HG03139 (cell line): ENCODE results near the gene FTCDNL1.

Experiments
- ATAC-seq: cut with Tn5 transposase; IDR thresholded peaks from one replicate; pipeline ENCODE4 v1.9.1; 2021; ENCODE audit not compliant: unreplicated experiment

Gene FTCDNL1

DNA sequence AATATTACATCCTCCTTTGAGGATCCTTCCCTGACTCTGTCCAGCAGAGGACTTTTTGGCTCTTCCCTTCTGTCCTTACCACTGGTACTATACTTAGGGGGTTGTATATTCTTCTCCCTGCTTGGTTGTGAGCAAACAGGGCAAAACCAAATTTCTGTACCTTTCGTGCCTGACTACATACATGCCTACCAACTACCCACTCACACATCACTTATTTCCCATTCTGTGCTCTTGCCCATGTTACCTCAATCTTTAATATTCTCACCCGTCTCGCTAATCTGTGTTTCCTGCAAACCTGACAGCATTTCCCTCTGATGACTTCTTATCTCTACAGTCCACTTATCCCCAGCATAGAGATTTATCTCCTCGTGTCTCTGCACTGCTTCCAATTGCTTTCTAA lies 58.6 kb downstream of the FTCDNL1 start:
- ATAC-seq, result no peak

DNA sequence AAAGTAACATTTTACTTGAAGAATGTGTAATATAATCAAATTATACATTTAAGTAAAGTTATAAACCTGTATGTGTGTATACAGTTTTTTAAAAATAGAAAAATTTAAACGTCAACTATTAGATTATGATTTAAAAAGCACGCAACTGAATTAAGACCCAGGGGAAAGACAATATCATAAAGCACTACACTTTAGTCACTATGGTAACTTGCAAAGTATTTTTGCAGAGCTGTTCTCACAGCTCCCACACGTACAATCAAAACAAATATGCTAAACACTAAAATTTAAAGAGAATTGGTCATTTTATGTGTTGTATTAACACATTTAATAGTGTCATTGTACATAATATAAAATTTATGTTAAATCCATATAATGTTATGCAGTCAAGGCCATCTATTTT lies 59.7 kb downstream of the FTCDNL1 start:
- ATAC-seq, result no peak

DNA sequence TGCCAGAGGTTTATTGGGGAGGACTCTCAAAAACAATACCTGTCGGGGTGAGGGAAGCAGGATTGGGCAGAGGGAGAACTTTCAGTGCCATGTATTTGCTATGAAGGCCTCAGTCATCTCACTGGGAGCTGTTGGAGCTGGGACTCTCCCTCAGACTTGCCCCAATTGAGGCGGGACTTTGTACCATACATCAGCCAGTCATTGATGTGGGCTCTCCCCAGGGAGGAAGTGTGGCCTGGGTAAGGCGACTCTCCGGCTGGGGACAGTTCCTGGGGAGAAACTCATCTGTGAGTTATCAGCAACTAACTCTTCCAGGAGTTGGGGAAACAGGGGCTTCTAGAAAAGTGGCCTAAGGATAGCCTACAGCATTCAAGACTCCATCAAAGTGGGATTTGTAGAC lies 66.5 kb downstream of the FTCDNL1 start:
- no peak for ATAC-seq

DNA sequence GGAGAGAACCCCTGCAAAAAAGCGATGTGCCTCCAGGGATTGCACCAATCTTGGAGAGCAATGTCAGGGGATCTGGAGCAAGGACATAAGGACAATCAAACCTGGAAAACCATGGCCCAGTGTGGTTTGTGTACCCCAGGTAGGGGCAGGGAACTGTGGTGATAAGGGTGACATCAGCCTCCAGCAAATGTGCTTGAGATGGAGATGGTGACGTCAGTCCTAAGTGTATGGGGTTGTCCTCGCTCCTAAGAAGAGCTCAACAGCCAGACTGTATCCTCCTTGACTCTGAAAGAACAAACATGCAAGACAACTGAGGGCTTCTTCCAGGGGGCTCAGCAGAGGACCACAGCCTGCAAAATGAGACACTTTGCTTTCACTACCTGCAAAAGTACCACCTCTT lies 71.4 kb downstream of the FTCDNL1 start:
- ATAC-seq, result no peak

DNA sequence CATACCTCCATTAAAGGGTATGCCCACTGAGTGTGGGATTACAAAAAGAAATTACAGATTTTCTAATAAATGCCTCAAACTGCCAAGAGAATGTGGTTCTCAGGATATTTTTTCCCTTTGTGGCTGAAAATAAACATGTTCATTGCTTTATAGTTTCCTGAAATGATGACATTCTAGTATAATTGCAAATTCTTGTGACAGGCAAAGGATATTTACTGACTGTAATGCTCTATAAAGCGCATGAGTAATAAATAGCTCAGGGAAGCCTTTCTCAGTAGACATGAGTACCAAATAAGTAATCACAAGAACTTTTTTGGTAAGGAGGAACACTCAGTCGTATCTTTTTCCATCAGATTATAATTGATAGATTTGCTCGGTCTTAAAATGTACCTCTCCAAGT lies 72.3 kb downstream of the FTCDNL1 start:
- no peak for ATAC-seq

DNA sequence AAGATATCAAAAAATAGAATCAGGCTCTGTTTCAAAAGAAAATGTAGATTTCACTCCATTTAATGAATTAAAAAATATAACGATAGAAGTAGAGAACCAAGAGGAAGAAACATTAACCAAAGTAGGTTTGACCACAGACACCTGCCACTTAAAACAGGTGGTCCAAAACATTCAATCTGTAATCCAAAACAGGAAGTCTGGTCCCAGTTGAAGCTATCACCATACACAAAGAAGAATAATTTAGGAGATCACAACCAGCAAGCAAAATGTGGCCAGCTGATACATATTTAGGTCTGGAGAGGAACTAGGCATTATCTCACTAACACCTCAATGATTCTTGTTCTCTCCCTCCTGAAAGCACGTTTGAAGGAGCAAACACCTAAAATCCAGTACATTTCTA lies 73.1 kb downstream of the FTCDNL1 start:
- ATAC-seq, result no peak

DNA sequence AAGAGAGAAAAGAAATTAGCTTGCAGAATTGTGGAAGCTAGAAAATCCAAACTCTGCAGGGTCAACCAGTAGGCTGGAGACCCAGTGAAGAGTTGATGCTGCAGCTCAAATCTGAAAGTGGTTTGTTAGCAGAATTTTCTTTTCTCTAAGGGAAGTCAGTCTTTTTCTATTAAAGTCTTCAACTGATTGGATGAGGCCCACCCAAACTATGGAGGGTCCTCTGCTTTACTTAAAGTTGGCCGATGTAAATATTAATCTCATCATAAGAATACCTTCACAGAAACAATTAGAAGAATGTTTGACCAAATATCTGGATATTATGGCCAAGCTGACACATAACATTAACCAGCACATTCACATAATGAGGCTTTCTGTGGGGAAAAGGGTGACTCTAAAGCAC lies 73.7 kb downstream of the FTCDNL1 start:
- ATAC-seq, result no peak

DNA sequence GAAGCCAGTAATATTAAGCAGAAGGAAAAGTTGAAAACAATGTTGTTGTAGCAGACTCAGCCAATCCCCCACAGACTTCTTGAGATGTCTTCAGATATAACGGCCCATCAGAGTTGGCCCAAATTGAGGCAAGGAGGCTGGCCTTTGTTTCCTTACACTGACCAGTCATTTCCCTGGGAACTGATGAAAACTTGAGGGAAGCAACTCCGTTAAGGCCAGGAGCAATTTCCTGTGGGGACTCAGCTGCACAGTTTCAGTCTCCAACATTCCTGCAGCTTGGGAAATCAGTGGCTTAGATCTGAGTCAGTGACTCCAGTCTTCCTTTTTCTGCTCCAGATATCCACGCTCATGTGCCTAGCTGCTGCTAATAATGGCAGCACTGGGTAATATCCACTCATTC lies 75.7 kb downstream of the FTCDNL1 start:
- no peak for ATAC-seq

DNA sequence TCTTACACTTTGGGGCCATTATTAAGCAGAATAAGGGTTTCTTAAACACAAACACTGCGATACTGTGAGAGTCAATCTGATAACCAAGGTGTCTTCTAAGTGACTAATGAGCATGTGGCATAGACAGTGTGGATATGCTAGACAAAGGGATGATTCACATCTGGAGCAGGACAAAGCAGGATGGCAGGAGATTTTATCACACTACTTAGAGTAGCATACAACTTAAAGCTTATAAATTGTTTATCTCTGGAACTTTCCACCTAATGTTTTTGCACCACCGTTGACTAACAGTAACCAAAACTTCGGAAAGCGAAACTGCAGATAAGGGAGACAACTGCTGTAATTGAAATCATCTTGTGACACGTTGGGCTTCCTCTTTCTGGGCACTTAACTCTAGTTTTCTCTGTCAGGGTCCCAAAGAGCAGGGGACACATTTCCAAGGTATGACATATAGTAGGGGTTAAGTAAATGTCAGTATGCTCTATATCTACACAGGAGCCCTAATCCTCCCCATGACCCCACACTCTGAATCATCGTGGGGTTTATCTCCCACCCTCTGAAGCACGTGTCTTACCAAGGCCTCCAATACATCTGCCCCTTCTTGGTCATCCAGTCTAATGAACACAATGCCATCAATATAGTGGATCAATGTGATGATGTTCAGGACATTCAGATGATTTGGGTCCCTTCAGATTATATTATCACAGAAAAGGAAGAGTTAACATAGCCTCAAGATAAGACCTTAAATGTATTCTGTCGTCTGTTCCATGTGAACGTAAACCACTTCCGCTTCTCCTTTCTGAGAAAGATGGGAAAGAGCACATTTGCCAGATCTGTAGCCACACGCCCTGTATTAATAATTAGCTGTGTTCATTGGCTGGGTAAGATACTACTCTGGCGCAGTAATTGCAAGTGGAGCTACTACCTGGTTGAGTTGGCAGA lies 78.7 kb downstream of the FTCDNL1 start:
- ATAC-seq, result no peak

DNA sequence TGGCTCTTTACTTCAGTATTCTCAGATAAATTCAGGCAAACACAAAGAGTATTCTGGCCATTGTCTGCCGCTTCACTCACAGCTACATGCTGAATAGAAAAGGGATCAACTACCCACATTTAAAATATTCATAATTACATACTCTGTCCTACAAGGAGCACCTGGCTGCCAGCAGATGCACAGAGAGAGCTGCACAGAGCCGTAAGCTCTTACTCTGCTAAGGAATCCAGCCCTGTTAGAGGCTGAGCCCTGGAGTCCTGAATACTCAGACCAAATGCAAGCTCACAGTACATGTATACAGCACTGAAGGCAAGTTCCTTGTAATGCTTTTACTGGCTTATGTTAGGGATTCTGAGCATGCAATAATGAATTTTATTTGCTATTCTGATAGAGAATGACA lies 80.3 kb downstream of the FTCDNL1 start:
- ATAC-seq, result no peak

DNA sequence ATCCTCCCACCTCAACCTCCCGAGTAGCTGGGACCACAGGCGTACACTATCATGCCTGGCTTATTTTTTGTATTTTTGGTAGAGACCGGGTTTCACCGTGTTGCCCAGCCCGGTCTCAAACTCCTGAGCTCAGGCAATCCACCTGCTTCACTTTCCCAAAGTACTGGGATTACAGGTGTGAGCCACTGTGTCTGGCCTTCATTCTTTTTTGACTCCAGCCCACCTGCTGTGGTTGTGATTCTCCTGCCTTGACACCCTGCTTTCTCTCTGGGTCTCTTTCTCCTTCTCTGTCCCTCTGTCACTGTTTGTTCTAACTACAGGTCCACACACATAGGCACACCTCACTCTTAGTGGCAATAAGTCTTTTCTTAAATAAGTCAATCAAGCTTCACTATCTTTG lies 85.3 kb downstream of the FTCDNL1 start:
- ATAC-seq, result no peak

DNA sequence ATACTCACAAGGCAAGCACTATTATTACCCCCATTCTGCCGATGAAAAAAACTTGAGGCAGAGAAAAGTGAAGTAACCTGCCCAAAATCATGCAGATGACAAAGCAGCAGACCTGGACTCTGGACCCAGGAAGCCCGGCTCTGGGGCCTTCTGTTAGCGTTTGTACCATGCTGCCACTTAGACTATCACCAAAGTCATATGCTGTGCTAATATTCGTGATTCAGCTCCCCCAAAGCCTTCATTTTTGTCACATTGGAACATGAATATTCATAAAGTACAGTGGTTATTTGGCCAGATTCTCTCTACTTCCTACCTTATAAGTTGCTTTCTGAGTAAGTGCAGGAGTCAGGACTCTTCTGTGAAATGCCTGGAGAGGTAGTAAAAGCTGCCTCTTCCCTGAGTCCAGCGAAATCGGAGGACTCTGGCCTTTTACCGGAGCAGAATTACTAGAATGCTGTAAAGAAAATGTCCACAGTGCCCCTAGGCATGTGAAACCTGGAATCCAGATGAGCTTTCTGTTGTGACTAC lies 86.7 kb downstream of the FTCDNL1 start:
- no peak for ATAC-seq

DNA sequence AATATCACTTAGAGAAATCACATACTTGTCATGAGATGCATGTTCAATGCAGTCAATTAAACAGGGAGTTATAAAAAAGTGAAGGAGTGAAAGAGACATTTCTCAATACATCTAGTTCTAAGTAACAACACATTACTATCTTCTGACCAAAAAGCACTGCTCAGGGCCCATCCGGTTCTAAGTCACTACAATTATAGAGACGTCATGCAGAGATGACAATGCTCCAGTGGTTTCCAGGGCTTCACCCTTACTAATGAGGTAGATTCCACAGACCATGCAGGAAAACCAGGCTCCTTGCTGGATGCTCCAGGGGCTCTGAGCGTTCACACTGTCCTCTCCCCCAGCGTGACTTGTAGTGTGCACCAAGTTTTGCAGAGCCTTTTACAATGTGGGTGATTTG lies 88.0 kb downstream of the FTCDNL1 start:
- ATAC-seq, result no peak

DNA sequence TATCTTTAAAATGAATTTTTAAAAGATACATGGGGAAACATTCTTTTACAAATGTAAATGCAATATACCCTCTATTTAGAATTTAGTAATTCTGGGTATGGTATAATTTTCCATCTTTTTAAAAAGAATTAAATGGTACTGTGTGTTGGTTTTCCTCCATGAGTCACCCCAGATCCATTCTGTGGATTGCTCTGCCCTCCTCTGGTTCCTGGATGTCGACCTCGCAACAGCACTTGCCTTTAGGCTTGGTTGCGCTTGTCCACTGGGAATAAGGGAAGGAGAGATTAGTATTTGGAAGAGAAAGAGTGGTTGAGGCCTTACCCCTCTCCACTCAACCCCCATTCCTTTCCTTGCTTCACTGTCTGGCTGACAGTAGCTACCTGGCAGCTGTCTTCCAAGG lies 90.4 kb downstream of the FTCDNL1 start:
- no peak for ATAC-seq

DNA sequence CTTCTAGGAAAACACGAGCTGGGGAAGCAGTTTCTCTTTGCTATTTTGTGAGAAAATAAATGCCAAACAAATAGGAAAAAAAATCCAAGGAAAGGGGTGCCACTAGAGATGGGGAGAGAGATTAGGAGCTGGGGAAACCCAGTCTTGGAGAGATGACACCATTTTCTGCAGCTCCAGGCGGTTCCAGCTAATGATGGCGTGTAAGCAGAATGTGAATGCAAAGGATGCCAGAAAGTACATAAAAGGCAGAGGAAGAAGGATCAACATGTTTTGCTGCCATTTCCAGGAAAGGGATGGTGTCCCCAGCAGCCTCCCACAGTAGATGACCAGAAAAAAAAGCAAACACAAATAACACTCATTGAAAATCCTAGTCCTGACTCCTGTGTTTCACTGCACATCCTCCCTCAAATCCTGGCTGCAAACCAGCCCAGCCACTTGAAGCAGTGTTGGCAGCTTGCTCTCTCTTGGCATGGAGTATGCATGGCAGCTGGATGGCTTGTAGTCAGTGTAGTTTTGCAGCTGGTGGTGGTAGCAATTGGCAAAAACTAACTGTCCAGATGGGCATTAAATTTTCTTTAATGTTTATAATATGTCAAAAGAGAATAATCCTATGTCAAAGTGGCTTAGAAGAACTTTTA lies 93.6 kb downstream of the FTCDNL1 start:
- ATAC-seq, result no peak

DNA sequence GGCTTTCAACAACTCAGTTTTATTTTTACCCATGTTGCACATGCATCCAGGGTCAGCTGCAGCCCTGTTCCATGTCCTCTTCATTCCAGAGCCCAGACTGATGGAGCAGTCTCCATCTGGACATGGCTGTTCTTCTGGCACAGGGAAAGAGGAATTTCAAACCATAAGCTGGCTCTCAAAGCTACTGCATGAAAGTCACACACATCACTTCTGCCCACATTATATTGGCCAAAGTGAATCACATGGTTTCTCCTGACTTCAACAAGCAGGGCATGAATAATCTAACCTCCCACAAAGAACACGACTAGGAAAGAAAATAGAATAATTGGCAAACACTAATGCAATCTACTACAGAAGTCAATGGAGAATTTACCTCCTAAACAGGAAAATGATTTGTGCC lies 94.2 kb downstream of the FTCDNL1 start:
- no peak for ATAC-seq

DNA sequence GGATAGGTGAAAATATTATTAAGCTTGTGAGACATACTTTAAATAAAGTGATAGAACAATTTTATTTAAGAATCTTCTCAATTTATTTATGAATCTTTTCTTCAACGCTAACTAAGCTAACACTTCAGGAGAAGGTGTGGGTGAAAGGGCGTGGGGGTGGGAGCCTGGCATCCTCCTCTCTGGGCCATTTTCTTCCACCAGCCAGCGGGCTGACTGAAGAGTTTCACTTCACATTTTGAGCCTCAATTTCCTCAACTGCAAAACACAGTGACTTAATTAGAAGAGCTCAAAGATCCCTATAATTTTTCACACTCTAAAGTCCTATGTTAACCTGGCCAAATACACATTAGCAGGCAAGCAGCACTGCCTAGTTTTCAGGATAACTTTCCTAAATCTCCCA lies 94.8 kb downstream of the FTCDNL1 start:
- no peak for ATAC-seq

DNA sequence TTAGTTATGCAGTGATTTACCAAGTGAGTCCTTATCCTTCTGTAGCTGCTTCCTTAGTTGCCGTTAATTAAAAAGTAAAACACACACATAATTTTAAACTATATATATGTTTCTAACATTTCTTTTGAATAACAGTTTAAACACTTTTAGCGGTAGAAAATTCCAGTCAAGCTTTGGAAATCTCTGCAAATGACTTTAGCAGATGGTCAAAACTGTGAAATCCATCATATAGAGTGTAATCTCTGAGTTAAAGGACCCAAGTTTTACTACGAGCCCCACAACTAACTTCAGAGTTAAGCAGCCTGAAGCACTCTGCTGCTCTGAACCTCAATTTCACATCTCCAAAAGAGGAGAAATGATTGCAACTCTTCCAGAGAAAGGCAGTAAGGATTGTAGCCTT lies 96.2 kb downstream of the FTCDNL1 start:
- no peak for ATAC-seq

DNA sequence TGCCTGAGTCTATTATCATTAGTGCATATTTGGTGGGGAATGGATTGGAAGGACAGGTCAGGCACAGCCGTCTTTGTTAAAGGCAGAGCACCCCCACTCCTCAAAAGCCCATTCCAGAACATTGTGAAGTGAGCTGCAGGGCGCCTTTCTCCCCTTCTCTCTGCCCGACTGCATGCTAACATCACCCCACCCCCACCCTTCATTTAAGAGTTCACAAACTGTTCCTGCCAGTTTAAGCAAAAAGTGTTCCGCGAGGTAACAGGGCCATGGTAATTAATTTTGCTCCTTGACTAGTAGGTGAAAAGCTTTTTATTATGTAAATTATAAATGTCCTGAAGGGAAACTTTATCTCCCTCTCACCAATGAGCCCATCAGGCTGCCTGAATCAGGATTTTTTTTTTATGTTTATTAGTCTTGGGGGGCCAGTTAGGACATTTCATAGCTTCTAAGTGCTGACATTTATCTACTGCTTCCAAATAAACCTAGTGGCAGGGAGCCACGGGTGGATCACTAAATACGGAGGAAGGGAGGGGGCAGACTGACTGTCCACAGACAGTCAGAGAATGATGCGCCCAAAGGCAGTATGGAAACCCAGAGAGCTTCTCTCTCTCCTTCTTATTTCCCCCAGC lies 99.4 kb downstream of the FTCDNL1 start:
- ATAC-seq, result no peak

DNA sequence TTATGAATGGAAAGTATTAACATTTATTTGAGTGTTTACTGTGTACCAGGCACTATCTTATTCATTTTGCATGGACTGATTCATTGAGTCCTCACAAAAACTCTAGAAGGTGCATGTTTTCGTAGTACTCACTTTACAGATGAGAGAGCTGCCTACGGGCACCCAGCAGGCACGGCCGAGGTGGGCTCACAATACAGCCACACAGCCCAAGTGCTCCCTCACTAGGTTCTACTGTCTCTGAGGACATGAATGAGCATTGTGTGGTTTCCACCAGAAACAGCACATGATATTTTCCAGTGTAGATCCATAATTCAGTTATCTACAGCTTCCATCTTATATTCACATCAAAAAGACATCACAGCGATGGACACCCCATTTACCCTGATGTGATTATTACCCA lies 101.4 kb downstream of the FTCDNL1 start:
- ATAC-seq, result no peak

DNA sequence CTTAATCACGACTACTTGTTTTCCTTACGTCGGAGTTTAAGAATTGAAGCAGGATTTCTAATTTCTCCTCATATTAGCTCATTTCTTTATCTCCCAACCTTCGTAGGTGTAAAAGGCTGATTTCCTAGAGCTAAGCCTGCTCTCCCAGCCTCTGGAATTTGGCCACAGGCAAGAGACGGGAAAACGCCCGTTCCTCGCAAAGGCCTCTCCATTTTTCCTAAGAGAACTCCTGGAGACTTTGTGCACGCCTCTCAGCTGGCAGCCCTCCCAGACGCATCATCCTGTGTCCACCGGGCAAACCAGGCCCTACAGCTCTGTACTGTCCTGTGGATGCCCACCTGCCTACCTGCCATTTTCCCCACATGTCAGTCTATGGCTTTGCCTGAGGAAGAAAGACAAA lies 106.3 kb downstream of the FTCDNL1 start:
- ATAC-seq, result no peak

DNA sequence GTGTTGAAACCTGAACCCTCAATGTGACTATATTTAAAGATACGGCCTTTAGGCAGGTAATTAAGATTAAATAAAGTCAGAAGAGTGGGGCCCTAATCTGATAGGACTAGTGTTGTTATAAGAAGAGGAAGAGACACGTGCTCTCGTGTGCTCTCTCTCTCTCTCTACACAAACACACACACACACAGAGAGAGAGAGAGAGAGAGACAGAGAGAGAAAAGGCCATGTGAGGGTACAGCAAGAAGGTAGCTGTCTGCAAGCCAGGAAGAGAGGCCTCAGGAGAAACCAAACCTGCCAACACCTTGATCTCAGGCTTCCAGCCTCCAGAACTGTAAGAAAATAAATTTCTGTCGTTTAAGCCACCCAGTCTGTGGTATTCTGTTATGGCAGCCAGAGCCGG lies 106.7 kb downstream of the FTCDNL1 start:
- no peak for ATAC-seq
